BJ (cell line): Measurements from ENCODE around the gene LNPEP. TPM values are rescaled to one million over a fixed set of nuclear protein-coding genes. Genes with fewer than 3 reads are reported as not detected.

Experiments
- CTCF ChIA-PET: fragments of 350-600 bp; formaldehyde crosslinking; extraction: SDS; loops from one replicate; lab custom pipeline; 2021; ENCODE audit warnings: antibody characterized with exemption, inconsistent platforms; lab: Yijun Ruan, JAX
- POLR2A ChIA-PET: fragments of 300-600 bp; sonication (Branson Sonifier 250); formaldehyde crosslinking; extraction: SDS; loops from one replicate; lab custom pipeline; 2021; ENCODE audit warnings: antibody characterized with exemption; lab: Charles Lee
- DNase-seq: peaks from one replicate; pipeline ENCODE4 v3.0.0-alpha.2; 2011; ENCODE audit warnings: low read depth
- H3K27me3 ChIP-seq: 2 replicates; pipeline ENCODE4 v1.6.0; 2011; ENCODE audit warnings: low read length; ENCODE audit not compliant: control insufficient read depth, insufficient read depth
- H3K36me3 ChIP-seq: 2 replicates; pipeline ENCODE4 v1.5.1; 2011; ENCODE audit warnings: low read length; ENCODE audit not compliant: control insufficient read depth, insufficient read depth
- H3K4me3 ChIP-seq: 2 replicates; pipeline ENCODE4 v1.5.1; 2011; ENCODE audit warnings: low read depth, mild to moderate bottlenecking, control low read depth, low read length
- CTCF ChIP-seq: IDR thresholded peaks from 2 replicates; pipeline ENCODE4 v1.5.1; 2011; ENCODE audit warnings: low read depth, mild to moderate bottlenecking, control low read depth, inconsistent platforms, low read length, moderate library complexity; ENCODE audit not compliant: insufficient read depth
- polyA plus RNA-seq: library from polyadenylated mRNA; depleted of rRNA; stranded (reverse); fragments of >200 nt; gene quantifications from 2 replicates; pipeline ENCODE4 v1.2.3, GENCODE V29; 2011; rRNA removed
- small RNA-seq: library from RNA; depleted of rRNA; stranded (forward); fragments of <200 nt; gene quantifications from one replicate; pipeline ENCODE3, GENCODE V24; 2012; ENCODE audit warnings: low replicate concordance, low read depth; ENCODE audit not compliant: insufficient read length

The LNPEP gene
- polyA plus RNA-seq, 1 experiment, result 6.3 TPM

DNA sequence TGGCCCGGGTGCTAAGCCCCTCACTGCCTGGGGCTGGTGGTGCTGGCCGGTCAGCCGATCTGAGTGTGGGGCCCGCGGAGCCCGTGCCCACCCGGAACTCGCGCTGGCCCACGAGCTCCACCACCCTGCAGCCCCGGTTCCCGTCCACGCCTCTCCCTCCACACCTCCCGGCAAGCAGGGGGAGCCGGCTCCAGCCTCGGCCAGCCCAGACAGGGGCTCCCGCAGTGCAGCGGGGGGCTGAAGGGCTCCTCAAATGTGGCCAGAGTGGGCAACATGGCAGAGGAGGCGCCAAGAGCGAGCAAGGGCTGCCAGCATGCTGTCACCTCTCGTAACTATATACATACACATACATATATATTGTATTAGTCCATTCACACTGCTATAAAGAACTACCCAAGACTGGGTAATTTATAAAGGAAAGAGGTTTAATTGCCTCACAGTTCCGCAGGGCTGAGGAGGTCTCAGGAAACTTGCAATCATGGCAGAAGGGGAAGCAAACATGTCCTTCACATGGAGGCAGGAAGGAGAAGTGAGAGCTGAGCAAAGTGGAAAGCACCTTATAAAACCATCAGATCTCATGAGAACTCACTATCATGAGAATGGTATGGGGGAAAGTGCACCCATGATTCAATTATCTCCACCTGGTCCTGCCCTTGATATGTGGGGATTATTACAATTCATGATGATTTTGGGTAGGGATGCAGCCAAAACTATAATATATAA lies 149.7 kb downstream of the LNPEP start:
- Histone ChIP-seq H3K4me3 (no peak overlapping the region), H3K27me3 (peaks cover 11% of the 10 kb centered on the region), H3K36me3 (no peaks in the 10 kb centered on the region)
- CTCF ChIA-PET, result no interaction called here
- no peak for DNase-seq
- TF ChIP-seq CTCF, result no peak
- POLR2A ChIA-PET, result no interaction called here

Small RNA genes within 50 kb of the gene (small RNA-seq; reads per million reads assigned to genes)
- gene RF00019, result not detected

Other genes with a start within 250 kb of the LNPEP start
- gene ERAP1, start 128.1 kb upstream of the LNPEP start, polyA plus RNA-seq, result 60.4 and 65.2 TPM in 2 replicates
- gene ERAP2, start 59.6 kb upstream of the LNPEP start, polyA plus RNA-seq, result 9.2 and 17.3 TPM in 2 replicates
- not detected in 2 replicates for gene LIX1, start 206.5 kb downstream of the LNPEP start, polyA plus RNA-seq
- gene RIOK2, start 247.2 kb downstream of the LNPEP start, polyA plus RNA-seq, result 5.7 and 17.3 TPM in 2 replicates